Right cardiac atrium (tissue), 5 donors: Measurements from ENCODE around the gene ID2. TPM values are rescaled to one million over a fixed set of nuclear protein-coding genes. Genes with fewer than 3 reads are reported as not detected.

Source experiments
- ATAC-seq, 2 donors: fragments of 200-7000 bp; cut with Tn5 transposase; one replicate each; pipeline versions ENCODE4 v1.8.0 to v1.9.1; 2020; ENCODE audit warnings: moderate library complexity in 2 of 2, mild to moderate bottlenecking in 1 of 2
- DNase-seq, 3 donors: peaks; one replicate each; pipeline ENCODE4 v3.0.0-alpha.2; 2020
- H3K27ac ChIP-seq: one replicate; pipeline ENCODE4 v1.5.1; 2013; ENCODE audit warnings: mild to moderate bottlenecking, low read length, control low read depth, moderate library complexity
- H3K27me3 ChIP-seq: one replicate; pipeline ENCODE4 v1.6.1; 2013; ENCODE audit not compliant: control insufficient read depth, insufficient read depth
- H3K4me1 ChIP-seq: one replicate; pipeline ENCODE4 v1.6.1; 2013; ENCODE audit warnings: low read length; ENCODE audit not compliant: control insufficient read depth, insufficient read depth
- H3K4me3 ChIP-seq: one replicate; pipeline ENCODE4 v1.5.1; 2013; ENCODE audit warnings: low read length, control low read depth
- H3K9me3 ChIP-seq: one replicate; pipeline ENCODE4 v1.6.1; 2013; ENCODE audit warnings: low read length; ENCODE audit not compliant: control insufficient read depth
- WGBS: extraction: QIAGEN DNeasy Blood & Tissue Kit; methylation state at CpG from one replicate; pipeline ENCODE4 v1.1.7; 2013; 5-methylcytosine and 5-hydroxymethylcytosine counted together
- intact Hi-C, 4 donors: fragments of 100-400 bp; cut with DNase I; formaldehyde crosslinking; loops; one replicate each; pipeline versions ENCODE4 v1.11.0 to v1.14.0; 2022 to 2023
- polyA plus RNA-seq: library from polyadenylated mRNA; stranded (reverse); fragments of 200-250 nt; gene quantifications from one replicate; pipeline ENCODE4 v1.2.3, GENCODE V29; 2013
- total RNA-seq, 4 donors: library from RNA; stranded (reverse); fragmentation: NEBNext Ultra II Directional; extraction: Animal tissue kit (Norgen Biotek cat#: 25700); gene quantifications; one replicate each; pipeline ENCODE4 v1.2.1, GENCODE V29; 2021
- donor health status: healthy with polysubstance abuse.
- donor health status: DM: no; HTN: yes; CAD: no.
- donor health status: DM: no; HTN: no; CAD: no.
- donor health status: DM: no; HTN: yes; CAD: no; lungs with severe emphysema.
- donor health status: DM: yes; HTN: yes; CAD: no.

Gene ID2
- total and polyA plus RNA-seq, 5 donors: 109 to 205 (median 116) TPM

GRCh38 chr2:8693157-8693821 is 11.4 kb downstream of the ID2 start:
- Histone ChIP-seq H3K27me3 (no peaks in the 10 kb centered on the region), H3K4me1 (no peaks in the 10 kb centered on the region), H3K4me3 (no peak overlapping the region), H3K27ac (no peak overlapping the region), H3K9me3 (no peaks in the 10 kb centered on the region)
- DNase-seq (peak in 2 of 3 donors; percentile 75 to 77), ATAC-seq (peak; percentile 67 to 87)
- intact Hi-C loops: no loop called here
- WGBS: 17% methylated on average over 30 of the region's 30 CpGs

GRCh38 chr2:8694737-8695136 is 12.9 kb downstream of the ID2 start:
- Histone ChIP-seq H3K4me1 (no peaks in the 10 kb centered on the region), H3K4me3 (no peak overlapping the region), H3K27me3 (no peaks in the 10 kb centered on the region), H3K27ac (no peak overlapping the region), H3K9me3 (no peaks in the 10 kb centered on the region)
- no peak for DNase-seq
- intact Hi-C loops: loop anchor here in 1 of 4 donors (5.0 kb wide), 1 partner anchor 63 kb away; no protein-coding TSS in a partner anchor
- WGBS: 92% methylated on average over 8 of the region's 8 CpGs
- ATAC-seq: no peak

GRCh38 chr2:8697190-8697589 is 15.3 kb downstream of the ID2 start:
- ATAC-seq (no peak), DNase-seq (no peak)
- Histone ChIP-seq H3K9me3 (no peaks in the 10 kb centered on the region), H3K27me3 (no peaks in the 10 kb centered on the region), H3K4me3 (no peak overlapping the region), H3K4me1 (no peaks in the 10 kb centered on the region), H3K27ac (no peak overlapping the region)
- intact Hi-C loops: loop anchor here in 1 of 4 donors (5.0 kb wide), 1 partner anchor 60 kb away; no protein-coding TSS in a partner anchor
- 87% methylated on average over 5 of the region's 5 CpGs for WGBS

- no peaks in the 10 kb centered on the region for H3K9me3 ChIP-seq
- DNase-seq (no peak), ATAC-seq (no peak)
- 83% methylated on average over 7 of the region's 7 CpGs for WGBS
- no peak overlapping the region for H3K27ac ChIP-seq
- H3K4me3 ChIP-seq: no peak overlapping the region
- intact Hi-C loops: loop anchor here in 1 of 4 donors (5.0 kb wide), 1 partner anchor 57 kb away; no protein-coding TSS in a partner anchor
- no peaks in the 10 kb centered on the region for H3K4me1 ChIP-seq
- H3K27me3 ChIP-seq: no peaks in the 10 kb centered on the region
Observed at GRCh38 chr2:8699839-8700238, 18.0 kb downstream of the ID2 start.

- Histone ChIP-seq H3K9me3 (no peaks in the 10 kb centered on the region), H3K4me3 (no peak overlapping the region), H3K27ac (no peak overlapping the region), H3K27me3 (no peaks in the 10 kb centered on the region), H3K4me1 (no peaks in the 10 kb centered on the region)
- no peak for DNase-seq
- ATAC-seq: no peak
- intact Hi-C loops: no loop called here
- WGBS: 77% methylated on average over 16 of the region's 16 CpGs
Observed at GRCh38 chr2:8701681-8702379, 20.0 kb downstream of the ID2 start.

- intact Hi-C loops: no loop called here
- H3K4me1 ChIP-seq: no peaks in the 10 kb centered on the region
- WGBS: 75% methylated on average over 3 of the region's 3 CpGs
- no peaks in the 10 kb centered on the region for H3K27me3 ChIP-seq
- no peaks in the 10 kb centered on the region for H3K9me3 ChIP-seq
- H3K27ac ChIP-seq: no peak overlapping the region
- H3K4me3 ChIP-seq: no peak overlapping the region
- ATAC-seq (no peak), DNase-seq (no peak)
Observed at GRCh38 chr2:8704906-8705305, 23.1 kb downstream of the ID2 start.

- H3K4me3 ChIP-seq: no peak overlapping the region
- H3K9me3 ChIP-seq: no peaks in the 10 kb centered on the region
- DNase-seq (no peak), ATAC-seq (no peak)
- H3K27ac ChIP-seq: no peak overlapping the region
- WGBS: 91% methylated on average over 14 of the region's 14 CpGs
- no peaks in the 10 kb centered on the region for H3K27me3 ChIP-seq
- intact Hi-C loops: no loop called here
- peaks cover 1% of the 10 kb centered on the region for H3K4me1 ChIP-seq
Observed at GRCh38 chr2:8709611-8710010, 27.8 kb downstream of the ID2 start.

- Histone ChIP-seq H3K4me1 (peaks cover 3% of the 10 kb centered on the region), H3K27me3 (no peaks in the 10 kb centered on the region), H3K4me3 (no peak overlapping the region), H3K27ac (no peak overlapping the region), H3K9me3 (no peaks in the 10 kb centered on the region)
- intact Hi-C loops: no loop called here
- ATAC-seq (no peak), DNase-seq (no peak)
- WGBS: 79% methylated on average over 3 of the region's 3 CpGs
Observed at GRCh38 chr2:8710951-8711350, 29.1 kb downstream of the ID2 start.

GRCh38 chr2:8714283-8714682 is 32.4 kb downstream of the ID2 start:
- ATAC-seq (peak; percentile 84 to 89), DNase-seq (peak; percentile 79 to 91 (median 87))
- Histone ChIP-seq H3K9me3 (no peaks in the 10 kb centered on the region), H3K4me1 (peaks cover 3% of the 10 kb centered on the region), H3K27ac (peak overlapping the region; percentile 39), H3K4me3 (no peak overlapping the region), H3K27me3 (no peaks in the 10 kb centered on the region)
- WGBS: 60% methylated on average over 7 of the region's 7 CpGs
- intact Hi-C loops: no loop called here

GRCh38 chr2:8714971-8715370 is 33.1 kb downstream of the ID2 start:
- 95% methylated on average over 5 of the region's 5 CpGs for WGBS
- intact Hi-C loops: no loop called here
- no peaks in the 10 kb centered on the region for H3K9me3 ChIP-seq
- H3K27me3 ChIP-seq: no peaks in the 10 kb centered on the region
- H3K27ac ChIP-seq: no peak overlapping the region
- peaks cover 3% of the 10 kb centered on the region for H3K4me1 ChIP-seq
- DNase-seq (no peak), ATAC-seq (no peak)
- no peak overlapping the region for H3K4me3 ChIP-seq

- no peaks in the 10 kb centered on the region for H3K27me3 ChIP-seq
- 83% methylated on average over 3 of the region's 3 CpGs for WGBS
- ATAC-seq: no peak
Observed at GRCh38 chr2:8719528-8719927, 37.7 kb downstream of the ID2 start.

More at GRCh38 chr2:8719528-8719927, 37.7 kb downstream of the ID2 start:
- Histone ChIP-seq H3K9me3 (no peaks in the 10 kb centered on the region), H3K4me3 (no peak overlapping the region), H3K27ac (no peak overlapping the region), H3K4me1 (peaks cover 2% of the 10 kb centered on the region)
- no peak for DNase-seq
- intact Hi-C loops: no loop called here
